Putamen (tissue), 1 donor: ENCODE measurements around the gene KRT24.

Experiments
- DNase-seq: peaks from one replicate; pipeline ENCODE4 v3.0.0-alpha.2; 2016; ENCODE audit warnings: low spot score

The KRT24 gene

DNA sequence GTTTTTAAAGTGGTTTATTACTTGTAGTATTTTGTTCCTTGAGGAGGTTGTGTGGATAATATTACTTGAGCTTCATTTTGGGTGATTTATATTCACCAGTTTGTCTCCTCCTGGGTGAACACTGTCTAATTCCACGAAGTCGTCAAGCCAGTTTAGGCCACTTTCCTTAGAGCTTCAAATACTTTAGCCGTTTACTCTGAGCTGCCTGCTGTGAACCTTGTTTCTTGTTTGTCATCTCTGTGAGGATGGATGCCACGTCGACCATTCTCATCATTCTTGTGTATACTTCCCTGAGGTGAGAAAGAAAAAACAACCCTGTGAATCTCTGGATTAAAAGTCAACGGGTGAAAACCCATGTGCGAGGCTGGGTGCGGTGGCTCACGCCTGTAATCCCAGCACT, 9.0 kb downstream of the KRT24 start:
- DNase-seq: no peak

DNA sequence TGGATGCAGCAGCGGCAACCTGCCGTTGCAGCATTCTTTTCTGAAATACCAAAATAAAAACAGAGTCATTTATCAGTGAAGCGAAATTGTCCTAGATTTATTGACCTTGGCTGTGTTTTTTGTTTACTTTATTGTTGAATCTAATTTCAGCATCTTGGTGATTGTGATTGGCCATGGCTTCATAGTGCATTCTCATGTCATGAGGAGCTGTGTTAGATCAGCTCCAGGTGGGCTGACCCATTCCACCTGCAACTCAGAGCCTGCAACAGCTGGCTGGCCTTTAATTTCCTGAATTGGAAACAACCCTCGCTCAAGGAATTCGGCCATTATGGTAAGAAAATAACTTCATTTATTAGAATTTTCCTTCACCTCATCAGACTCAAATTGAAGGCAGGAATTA, 16.4 kb downstream of the KRT24 start:
- DNase-seq: no peak

DNA sequence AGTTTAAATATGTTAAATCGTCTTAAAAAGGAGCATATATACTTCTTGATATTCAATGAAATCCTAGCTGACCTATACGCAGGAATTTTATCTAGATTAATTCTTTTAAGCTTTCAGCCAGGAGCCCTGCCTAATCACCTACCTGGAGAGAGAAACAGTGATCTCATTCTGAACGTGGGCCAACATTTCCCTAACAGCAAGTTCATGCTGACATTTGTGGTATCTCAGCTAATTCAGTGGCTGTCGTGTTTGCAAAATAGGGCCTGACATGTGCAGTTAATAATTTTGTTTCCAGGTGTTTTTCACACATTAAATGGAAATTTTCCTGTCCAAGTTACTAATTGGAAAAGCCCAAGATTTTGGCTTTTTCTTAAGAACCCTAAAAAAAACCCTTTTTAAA, 17.4 kb downstream of the KRT24 start:
- no peak for DNase-seq

DNA sequence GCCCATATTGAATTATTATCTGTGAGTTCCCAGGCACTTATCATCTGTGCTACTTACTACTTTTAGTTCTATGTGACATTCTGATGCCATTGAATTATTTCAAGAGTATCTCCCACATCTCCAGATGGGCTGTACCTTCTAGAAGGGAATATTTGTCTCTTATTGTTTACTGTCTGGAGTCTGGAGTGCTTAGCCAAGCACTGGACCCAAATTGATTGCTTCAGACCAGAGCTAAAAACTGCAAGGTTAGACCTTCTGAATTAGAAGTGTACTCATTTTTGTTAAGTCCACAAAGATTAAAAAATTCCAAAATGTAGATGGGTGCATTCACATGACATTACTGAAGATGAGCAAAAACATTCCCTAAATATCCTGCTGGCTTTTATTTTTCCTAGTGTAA, 22.6 kb downstream of the KRT24 start:
- DNase-seq: no peak

DNA sequence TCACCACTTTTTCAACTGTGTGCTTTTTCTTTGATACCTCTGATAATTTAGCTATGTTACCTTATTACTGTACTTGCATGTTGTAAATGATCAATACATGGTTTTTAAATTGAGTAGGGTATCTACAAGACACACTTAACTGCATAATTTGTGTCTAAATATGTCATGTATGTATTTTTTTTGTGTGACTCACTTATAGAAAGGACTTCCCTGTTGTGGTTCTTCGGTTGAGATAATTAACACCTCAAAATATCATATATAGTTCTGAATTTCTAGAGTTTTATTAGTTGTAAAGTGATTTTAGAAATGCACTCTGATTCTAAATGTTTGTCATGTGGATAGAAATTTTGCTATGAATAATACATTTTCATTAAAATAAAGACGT, 24.0 kb downstream of the KRT24 start:
- DNase-seq: no peak

DNA sequence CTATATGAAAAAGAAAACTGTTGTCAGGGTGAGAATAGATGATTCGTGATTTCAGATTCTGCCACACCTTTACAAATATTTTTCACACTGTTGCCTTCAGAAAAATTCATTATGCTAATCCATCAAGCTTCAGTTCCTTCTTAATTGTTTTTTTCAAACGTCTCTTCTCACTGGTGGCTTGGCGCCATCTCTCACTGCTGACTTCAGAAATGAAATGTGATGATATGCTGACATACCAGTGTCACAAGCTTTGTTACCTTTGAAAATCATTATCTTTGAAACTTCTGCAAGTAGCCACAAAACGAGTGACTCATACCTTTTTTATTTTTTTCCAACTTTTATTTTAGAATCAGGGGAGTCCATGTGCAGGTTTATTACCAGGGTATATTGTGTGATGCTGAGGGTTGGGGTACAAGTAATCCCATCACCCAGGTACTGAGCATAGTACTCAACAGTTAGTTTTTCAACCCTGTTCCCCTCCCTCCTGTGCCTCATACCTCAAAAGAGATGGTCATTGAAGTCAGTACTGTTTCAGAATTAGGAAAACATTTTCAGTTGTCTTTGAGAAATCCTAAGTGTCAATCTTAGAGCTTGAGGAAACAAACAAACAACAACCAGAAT, 24.5 kb downstream of the KRT24 start:
- DNase-seq: no peak

DNA sequence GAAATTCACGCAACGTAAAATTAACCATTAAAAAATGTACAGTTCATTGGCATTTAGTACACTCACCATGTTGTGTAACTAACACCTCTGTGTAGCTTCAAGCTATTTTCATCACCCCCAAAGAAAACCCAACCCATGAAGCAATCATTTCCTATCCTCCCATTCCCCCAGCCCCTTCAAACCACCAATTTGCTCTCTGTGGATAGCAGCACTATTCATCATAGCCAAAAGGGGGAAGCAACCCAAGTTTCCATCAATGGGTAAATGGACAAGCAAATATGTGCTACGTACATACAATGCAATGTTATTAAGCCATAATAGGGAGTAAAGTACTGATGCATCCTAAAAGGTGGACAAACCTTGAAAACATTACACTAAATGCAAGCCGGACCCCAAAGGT, 27.6 kb downstream of the KRT24 start:
- no peak for DNase-seq

DNA sequence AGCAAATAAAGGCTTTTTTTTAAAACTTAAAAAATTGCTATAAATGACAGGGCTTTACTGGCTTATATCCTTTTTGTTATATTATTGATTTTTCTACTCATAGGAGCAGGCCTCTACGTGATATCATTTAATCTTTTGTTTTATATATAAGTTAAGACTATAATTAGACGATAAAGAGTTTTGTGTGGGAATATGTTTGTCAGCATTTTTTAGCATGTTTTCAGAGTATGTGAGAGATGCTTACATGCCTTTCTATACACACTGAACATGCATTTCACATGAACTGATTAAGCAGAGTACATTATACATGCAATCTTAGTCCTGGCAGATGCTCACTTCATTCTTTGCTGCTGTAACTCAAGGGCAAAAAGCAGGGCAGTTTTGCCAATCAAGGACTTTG, 30.9 kb downstream of the KRT24 start:
- no peak for DNase-seq

DNA sequence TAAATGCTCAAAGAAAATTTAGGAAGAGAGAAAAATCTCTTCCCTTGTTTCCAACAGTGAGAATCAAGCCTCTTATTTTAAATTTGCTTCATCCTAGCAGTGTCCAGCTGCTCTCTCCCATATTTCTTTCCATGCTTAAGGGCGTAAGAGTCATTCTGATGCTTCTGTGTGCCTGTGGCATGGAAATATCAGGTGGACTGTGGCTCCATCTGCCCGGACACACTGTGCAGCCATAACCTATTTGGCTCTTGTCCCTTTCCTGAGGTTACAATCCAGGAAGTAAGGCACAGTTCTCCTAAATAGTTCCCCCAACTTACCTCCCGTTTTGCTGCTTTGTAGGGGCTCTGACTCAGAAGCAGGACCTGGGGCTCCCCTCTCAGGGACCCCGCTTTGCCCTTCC, 32.3 kb downstream of the KRT24 start:
- DNase-seq: no peak

DNA sequence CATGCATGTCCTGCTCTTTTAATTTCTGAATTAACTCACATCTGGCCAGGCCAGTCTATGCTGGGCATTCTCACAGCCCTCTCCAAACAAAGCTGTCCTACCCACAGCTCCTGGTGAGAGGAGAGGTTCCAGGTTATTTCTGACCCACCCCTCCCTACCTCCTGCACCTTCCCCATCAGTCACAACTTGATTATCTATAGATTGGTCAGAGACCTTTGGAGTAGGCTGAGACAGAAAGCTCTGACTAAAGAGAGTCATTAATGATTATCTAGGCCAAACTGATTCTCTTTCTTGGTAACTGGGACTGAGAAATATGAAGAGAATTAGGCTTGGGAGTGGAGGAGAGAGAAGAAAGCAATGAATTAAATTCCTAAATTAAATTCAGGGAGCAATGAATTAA, 37.2 kb downstream of the KRT24 start:
- DNase-seq: no peak

DNA sequence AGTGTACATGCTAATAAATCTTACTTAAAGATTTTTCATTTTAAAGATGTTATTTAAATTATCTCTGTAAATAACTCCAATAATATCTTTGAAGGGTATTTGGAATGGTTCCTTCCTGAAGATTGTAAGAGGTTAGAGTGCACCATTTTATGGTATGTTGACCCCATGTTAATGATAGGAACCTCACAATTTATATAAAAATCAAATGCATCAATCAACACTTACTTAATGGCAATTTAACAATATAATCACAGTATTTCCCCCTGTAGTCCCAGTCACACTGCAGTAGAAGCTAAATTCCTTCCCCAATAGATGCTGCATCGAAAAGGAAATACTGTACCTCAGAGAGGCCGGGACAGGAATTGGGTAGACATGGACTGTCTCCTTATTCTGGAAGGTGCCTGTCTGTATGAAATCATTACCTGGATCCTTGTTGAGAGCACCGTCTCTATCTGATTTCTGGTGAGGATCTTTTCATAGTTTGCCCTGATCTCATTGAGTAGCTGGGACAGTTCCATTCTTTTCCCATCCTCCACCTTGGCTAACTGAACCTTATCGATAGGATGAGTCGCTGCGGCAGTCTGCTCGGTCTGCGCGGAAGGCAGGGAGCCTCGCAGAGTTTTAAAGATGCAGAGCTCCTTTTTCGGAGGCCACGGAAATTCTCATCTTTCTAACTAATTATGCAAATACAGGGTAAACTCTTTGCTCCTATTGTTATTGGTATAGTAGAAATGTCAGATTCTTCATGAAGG, 38.8 kb downstream of the KRT24 start, which contains the start of gene KRT222:
Gene KRT222, minus strand, starts transcription at position 596 of the 752 bp plus-strand sequence. Its CDS starts 78 bp downstream, at position 518.
- peak; percentile 44 for DNase-seq

DNA sequence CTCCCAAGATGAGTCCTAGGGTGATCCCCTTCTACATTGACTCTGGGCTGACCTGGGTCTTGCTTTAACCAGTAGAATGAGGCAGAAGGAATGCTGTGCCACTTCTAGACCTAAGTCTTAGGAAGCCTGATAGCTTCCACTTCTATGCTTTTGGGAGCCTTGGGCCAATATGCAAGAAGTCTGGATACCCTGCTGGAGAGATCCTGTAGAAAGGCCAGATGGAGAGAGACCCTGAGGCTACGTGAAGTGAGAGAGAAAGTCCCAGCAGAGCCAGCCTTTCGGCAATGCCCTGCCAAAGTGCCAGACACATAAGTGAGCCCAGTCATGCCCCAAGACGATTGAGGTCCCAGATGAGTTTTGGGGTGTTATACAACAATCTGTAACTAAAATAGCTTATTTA, 40.3 kb downstream of the KRT24 start:
- DNase-seq: no peak

DNA sequence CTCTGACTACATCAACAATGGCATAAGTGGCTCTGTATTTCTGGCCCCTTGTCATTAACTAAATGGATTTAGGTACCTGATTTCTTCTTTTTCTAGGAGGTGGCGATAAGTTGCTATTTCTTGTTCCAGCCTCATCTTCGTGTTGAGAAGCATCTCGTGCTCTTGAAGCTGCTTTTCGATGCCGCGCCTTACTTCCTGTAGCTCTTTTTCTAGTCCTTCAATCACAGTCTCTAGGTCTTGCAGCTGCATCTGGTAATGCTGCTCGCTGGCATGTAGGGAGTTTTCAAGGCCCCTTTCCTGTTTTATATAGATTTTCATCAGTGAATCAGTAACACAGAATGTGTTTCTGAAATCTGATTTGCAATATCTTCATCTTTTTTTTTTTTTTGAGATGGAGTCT, 43.6 kb downstream of the KRT24 start:
- DNase-seq: no peak

DNA sequence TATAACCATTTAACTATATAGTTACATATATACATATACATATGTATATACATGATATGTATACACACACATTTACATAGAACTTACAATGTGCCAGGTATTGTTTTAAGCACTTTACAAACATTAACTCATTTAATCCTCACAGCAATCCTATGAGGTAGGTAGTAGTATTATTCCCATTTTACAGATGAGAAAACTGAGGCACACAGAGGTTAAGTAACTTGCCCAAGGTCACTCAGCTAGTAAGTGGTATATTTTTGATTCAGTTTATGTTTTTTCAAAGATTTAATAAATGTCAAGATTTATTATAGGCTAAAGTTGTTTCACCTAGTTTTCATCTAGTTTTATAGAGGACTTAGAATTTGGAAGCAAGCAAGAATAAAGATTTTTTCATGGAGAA, 45.2 kb downstream of the KRT24 start:
- DNase-seq: no peak

DNA sequence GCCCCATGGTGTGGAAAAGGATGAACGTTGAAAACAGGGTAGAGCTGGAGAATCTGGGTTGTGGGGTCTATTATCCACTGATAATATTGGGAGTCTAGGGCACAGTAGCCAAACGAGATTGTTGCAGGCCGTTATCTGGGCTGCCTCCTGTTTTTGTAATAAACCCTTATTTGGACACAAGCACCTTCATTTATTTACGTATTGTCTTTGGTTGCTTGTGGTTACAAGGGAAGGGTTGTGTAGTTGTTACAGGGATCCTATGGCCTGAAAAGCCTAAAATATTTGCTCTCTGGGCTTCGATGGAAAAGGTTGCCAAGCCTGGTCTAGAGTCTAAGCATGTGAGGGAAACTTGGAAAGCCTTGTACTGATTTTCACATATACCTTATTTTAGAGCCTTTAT, 51.6 kb downstream of the KRT24 start:
- no peak for DNase-seq

DNA sequence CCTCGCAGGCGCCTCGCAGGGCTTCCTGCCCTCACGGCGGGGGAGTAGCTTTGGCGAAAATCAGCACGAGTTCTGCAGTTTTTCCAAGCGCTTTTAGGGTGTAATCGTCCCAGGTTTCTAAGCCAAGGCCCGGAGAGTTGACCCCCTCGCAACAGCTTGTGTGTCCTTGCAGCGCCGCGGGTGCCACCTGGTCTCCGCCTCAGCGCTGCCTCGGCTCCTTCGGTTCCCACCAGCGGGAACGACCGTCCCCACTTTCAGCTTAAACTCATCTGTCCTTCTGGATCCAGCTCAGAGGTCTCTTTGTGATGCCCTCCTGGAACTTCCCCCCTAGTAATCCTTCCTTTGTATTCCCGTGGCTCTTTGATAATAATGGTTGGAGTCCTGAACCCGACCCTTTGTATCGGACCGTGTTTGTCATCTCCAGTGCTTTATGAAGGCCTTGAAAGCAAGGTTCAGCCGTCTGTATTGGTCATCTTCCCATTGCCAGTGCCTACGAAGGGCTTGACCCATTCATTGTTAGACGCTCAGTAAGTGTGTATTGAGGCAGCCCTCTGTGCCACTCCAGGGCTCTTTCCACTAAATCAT, 55.1 kb downstream of the KRT24 start:
- no peak for DNase-seq
